A549 (cell line): ENCODE measurements around the gene STRN4. TPM values are rescaled to one million over a fixed set of nuclear protein-coding genes. Genes with fewer than 3 reads are reported as not detected.

Source experiments
- ATAC-seq, 2 experiments: fragments of 200-7000 bp in 1 of 2; fragments of >200 bp in 1 of 2; cut with Nextera tagmentation in 1 of 2; cut with Tn5 transposase in 1 of 2; 3 replicates each; pipeline versions ENCODE4 v1.8.0 to v1.9.1; 2018 to 2020; ENCODE audit warnings: mild to moderate bottlenecking in 1 of 2, moderate library complexity in 1 of 2
- CTCF ChIA-PET: fragments of 300-600 bp; sonication (Branson Sonifier 250); formaldehyde crosslinking; extraction: SDS; loops from one replicate; lab custom pipeline; 2021; ENCODE audit warnings: antibody characterized with exemption, inconsistent platforms; lab: Yijun Ruan, JAX
- POLR2A ChIA-PET: fragments of 350-600 bp; formaldehyde crosslinking; extraction: SDS; loops from one replicate; lab custom pipeline; 2021; ENCODE audit warnings: antibody characterized with exemption, inconsistent platforms; lab: Yijun Ruan, JAX
- DNase-seq, 2 experiments: peaks; one replicate each; pipeline versions ENCODE4 v3.0.0 to v3.0.0-alpha.2; 2011 to 2016; ENCODE audit warnings: low read depth in 1 of 2, low spot score in 1 of 2
- FAIRE-seq: peaks from 2 replicates; lab custom pipeline; 2011; peaks lifted over from hg19 to GRCh38; lab: Jason Lieb, UNC
- H3K27ac ChIP-seq, 2 experiments: fragments of >200 bp; sonication (Bioruptor Twin); formaldehyde crosslinking; 3 replicates each; pipeline ENCODE4 v1.5.1; 2016 to 2017
- H3K4me1 ChIP-seq: fragments of >200 bp; sonication (Bioruptor Twin); formaldehyde crosslinking; 3 replicates; pipeline ENCODE4 v1.6.1; 2016
- H3K4me2 ChIP-seq: fragments of >200 bp; sonication (Bioruptor Twin); formaldehyde crosslinking; 3 replicates; pipeline ENCODE4 v1.6.1; 2016
- H3K4me3 ChIP-seq: fragments of >200 bp; sonication (Bioruptor Twin); formaldehyde crosslinking; 3 replicates; pipeline ENCODE4 v1.5.1; 2016
- H3K9me3 ChIP-seq: fragments of >200 bp; sonication (Bioruptor Twin); formaldehyde crosslinking; 3 replicates; pipeline ENCODE4 v1.6.1; 2016
- BHLHE40 ChIP-seq: IDR thresholded peaks from 2 replicates; pipeline ENCODE4 v1.6.1; 2012; ENCODE audit warnings: low read depth, low read length, inconsistent platforms
- EP300 ChIP-seq, 2 experiments: fragments of >200 bp; sonication (Bioruptor Twin); formaldehyde crosslinking; IDR thresholded peaks; 2 replicates in 1 of 2; 3 replicates in 1 of 2; pipeline ENCODE4 v1.6.1; 2016 to 2017
- ESRRA ChIP-seq: fragments of 150-350 bp; IDR thresholded peaks from 2 replicates; pipeline ENCODE4 v1.6.1; 2014; ENCODE audit warnings: mild to moderate bottlenecking, low read length, borderline replicate concordance
- GATA3 ChIP-seq: IDR thresholded peaks from 2 replicates; pipeline ENCODE4 v1.6.1; 2012; ENCODE audit warnings: borderline replicate concordance
- HOXB13 ChIP-seq: fragments of 250-450 bp; sonication (Bioruptor Pico); IDR thresholded peaks from 2 replicates; pipeline ENCODE4 v1.5.0; 2020; ENCODE audit warnings: low read depth, mild to moderate bottlenecking, moderate library complexity
- KDM1A ChIP-seq: fragments of 200-600 bp; sonication (generic); IDR thresholded peaks from 2 replicates; pipeline ENCODE4 v1.6.1; 2016; ENCODE audit warnings: low read depth, mild to moderate bottlenecking
- MAZ ChIP-seq: fragments of 150-350 bp; IDR thresholded peaks from 2 replicates; pipeline ENCODE4 v1.6.1; 2014; ENCODE audit warnings: antibody characterized with exemption, low read depth, low read length, borderline replicate concordance
- NPAS2 ChIP-seq: fragments of 250-450 bp; sonication (Bioruptor Pico); IDR thresholded peaks from 2 replicates; pipeline ENCODE4 v1.8.0; 2022; ENCODE audit warnings: mild to moderate bottlenecking, moderate library complexity, borderline replicate concordance
- POLR2A ChIP-seq: IDR thresholded peaks from 2 replicates; pipeline ENCODE4 v1.6.1; 2012; ENCODE audit warnings: mild to moderate bottlenecking, low read length
- RARB ChIP-seq: fragments of 250-450 bp; sonication (Bioruptor Pico); IDR thresholded peaks from 2 replicates; pipeline ENCODE4 v1.8.0; 2021; ENCODE audit warnings: mild to moderate bottlenecking, moderate library complexity
- RFX5 ChIP-seq: fragments of 450-650 bp; IDR thresholded peaks from 2 replicates; pipeline ENCODE4 v1.7.1; 2014; ENCODE audit warnings: antibody characterized with exemption, mild to moderate bottlenecking, moderate library complexity
- RNF2 ChIP-seq: fragments of 200-600 bp; sonication (generic); IDR thresholded peaks from 2 replicates; pipeline ENCODE4 v1.6.1; 2016; ENCODE audit warnings: low read depth, mild to moderate bottlenecking, antibody characterized with exemption, moderate library complexity, borderline replicate concordance
- ZFP36 ChIP-seq: fragments of 450-650 bp; IDR thresholded peaks from 2 replicates; pipeline ENCODE4 v1.6.1; 2014; ENCODE audit warnings: borderline replicate concordance; ENCODE audit not compliant: partially characterized antibody
- WGBS: methylation state at CpG from one replicate; pipeline ENCODE4 v1.1.6; 2017; ENCODE audit errors: missing lambda C conversion rate; 5-methylcytosine and 5-hydroxymethylcytosine counted together
- polyA plus RNA-seq, 4 experiments: library from polyadenylated mRNA; depleted of rRNA in 3 of 4; stranded (reverse); fragments of >200 nt; fragmentation: RNase III in 1 of 4; extraction: RNeasy Plus Mini Kit Qiagen cat#74134 plus additional on column Dnase treatment in 1 of 4; gene quantifications; 2 replicates in 3 of 4; 3 replicates in 1 of 4; pipeline ENCODE4 v1.2.3, GENCODE V29; 2011 to 2017
- TF ChIP-seq, protein P1 (sequence below): fragments of 200-600 bp; sonication (generic); IDR thresholded peaks from 2 replicates; pipeline ENCODE4 v1.6.1; 2016; ENCODE audit warnings: antibody characterized with exemption, mild to moderate bottlenecking, moderate library complexity
- TF ChIP-seq, protein P2 (sequence below): fragments of 250-450 bp; sonication (Bioruptor Pico); IDR thresholded peaks from 2 replicates; pipeline ENCODE4 v1.5.0; 2021; ENCODE audit warnings: mild to moderate bottlenecking, moderate library complexity, borderline replicate concordance
- TF ChIP-seq, protein P3 (sequence below): fragments of 250-450 bp; sonication (Bioruptor Pico); IDR thresholded peaks from 2 replicates; pipeline ENCODE4 v1.5.0; 2020; ENCODE audit warnings: low read depth, mild to moderate bottlenecking, moderate library complexity
- TF ChIP-seq, protein P4 (sequence below): fragments of >200 bp; sonication (Bioruptor Twin); formaldehyde crosslinking; IDR thresholded peaks from 3 replicates; pipeline ENCODE4 v1.6.1; 2016

STRN4 gene
- polyA plus RNA-seq, 2 of the 4 experiments (the other 2 are of a cell fraction): 62.8 to 70.0 TPM

DNA sequence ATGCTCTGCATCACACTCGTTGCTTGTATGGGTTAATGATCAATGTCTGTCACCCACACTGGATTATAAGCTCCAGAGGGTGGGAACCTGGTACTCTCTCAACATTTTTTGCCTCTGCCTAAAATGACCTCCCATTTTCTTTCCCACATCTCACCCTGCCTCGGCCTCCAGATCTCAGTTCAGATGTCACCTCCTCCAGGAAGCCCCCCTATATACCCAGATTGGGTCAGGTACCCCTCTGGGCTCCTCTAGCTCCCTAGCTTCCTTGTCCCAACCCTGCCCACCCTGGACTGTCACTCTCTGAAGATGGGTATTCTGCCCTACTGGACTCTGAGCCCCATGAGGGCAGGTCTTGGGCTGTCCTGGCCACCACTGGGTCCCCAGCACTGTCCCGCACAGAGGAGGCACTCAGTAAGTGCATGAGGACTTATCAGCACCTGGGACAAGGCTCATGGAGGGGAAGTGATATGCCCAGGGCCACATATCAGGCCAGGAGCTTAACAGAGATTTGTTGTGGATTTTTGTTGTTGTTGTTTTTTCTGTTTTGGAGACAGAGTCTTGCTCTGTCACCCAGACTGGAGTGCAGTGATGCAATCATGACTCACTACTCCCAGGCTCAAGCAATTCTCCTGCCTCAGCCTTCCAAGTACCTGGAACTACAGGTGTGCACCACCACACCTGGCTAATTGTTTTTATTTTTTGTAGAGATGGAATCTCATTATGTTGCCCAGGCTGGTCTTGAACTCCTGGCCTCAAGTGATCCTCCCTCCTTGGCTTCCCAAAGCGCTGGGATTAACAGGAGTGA lies 53.1 kb downstream of the STRN4 start (continued):
- TF ChIP-seq ZFP36: peak; percentile 58
- TF ChIP-seq POLR2A: no peak

DNA sequence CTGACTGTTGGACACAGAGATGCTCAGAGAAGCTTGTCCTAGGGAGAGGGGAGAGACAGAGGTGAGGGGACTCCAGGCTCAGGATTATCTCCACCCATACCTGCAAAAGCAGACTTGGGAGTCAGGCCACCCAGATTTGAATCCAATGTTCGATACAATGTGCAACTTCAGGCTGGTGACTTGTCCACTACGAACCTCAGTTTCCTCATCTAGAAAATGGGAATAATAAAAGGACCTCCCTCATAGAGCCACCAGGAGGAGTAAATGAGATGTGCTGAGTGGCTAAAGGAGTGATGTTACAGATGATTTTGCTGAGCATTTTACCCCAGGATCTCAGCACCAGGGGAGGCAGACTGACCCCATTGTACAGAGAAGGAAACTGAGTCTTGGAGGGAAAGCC lies 54.3 kb downstream of the STRN4 start:
- no peak for DNase-seq
- TF ChIP-seq RARB (CRISPR knock-in tag) (no peak), HOXB13 (no peak), KDM1A (peak; percentile 66; the same call in 1 of the 2 replicates)
- Histone ChIP-seq H3K4me3 (no peak overlapping the region), H3K4me1 (no peaks in the 10 kb centered on the region; the same call in 2 of the 3 replicates), H3K4me2 (no peak overlapping the region), H3K27ac (no peak overlapping the region), H3K9me3 (no peaks in the 10 kb centered on the region)
- ATAC-seq: no peak
- 96% methylated on average over 2 of the region's 2 CpGs for WGBS
- ChIA-PET POLR2A (no interaction called here), CTCF (interaction anchor here (0.6 to 7.3 kb wide), 5 partner anchors 11 to 432 kb away, joined by 3 to 73 read pairs (median 9); partner anchors contain the start of gene DACT3)
- FAIRE-seq: no peak

DNA sequence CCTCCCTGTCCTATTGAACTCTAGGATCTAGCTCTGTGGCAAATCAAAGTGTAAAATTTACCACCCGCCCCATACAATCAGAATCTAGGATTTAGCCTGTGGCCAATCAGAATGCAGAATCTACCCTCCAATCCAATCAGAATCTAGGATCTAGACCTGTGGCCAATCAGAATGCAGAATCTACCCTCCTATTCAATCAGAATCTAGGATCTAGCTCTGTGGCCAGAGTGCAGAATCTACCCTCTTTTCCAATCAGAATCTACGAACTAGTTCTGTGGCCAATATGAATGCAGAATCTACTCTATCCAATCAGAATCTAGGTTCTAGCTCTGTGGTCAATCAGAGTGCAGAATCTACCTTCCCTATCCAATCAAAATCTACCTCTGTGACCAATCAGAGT lies 55.1 kb downstream of the STRN4 start:
- CTCF ChIA-PET: interaction anchor here (0.9 to 7.3 kb wide), 8 partner anchors 12 to 74 kb away, joined by 3 to 73 read pairs (median 4); partner anchors contain the start of gene DACT3
- ATAC-seq (no peak; a peak in 2 of 6 replicates), DNase-seq (peak in 1 of 2 experiments; percentile 47), FAIRE-seq (no peak)
- Histone ChIP-seq H3K4me3 (no peak overlapping the region), H3K9me3 (no peaks in the 10 kb centered on the region), H3K27ac (no peak overlapping the region), H3K4me1 (no peaks in the 10 kb centered on the region), H3K4me2 (no peak overlapping the region)
- 48% methylated on average over 2 of the region's 2 CpGs for WGBS
- POLR2A ChIA-PET: no interaction called here
- TF ChIP-seq RNF2: no peak
- TF ChIP-seq NPAS2 (CRISPR knock-in tag): no peak
- TF ChIP-seq GATA3: no peak
- TF ChIP-seq BHLHE40: no peak
- no peak for TF ChIP-seq ESRRA
- TF ChIP-seq, protein P1, sequence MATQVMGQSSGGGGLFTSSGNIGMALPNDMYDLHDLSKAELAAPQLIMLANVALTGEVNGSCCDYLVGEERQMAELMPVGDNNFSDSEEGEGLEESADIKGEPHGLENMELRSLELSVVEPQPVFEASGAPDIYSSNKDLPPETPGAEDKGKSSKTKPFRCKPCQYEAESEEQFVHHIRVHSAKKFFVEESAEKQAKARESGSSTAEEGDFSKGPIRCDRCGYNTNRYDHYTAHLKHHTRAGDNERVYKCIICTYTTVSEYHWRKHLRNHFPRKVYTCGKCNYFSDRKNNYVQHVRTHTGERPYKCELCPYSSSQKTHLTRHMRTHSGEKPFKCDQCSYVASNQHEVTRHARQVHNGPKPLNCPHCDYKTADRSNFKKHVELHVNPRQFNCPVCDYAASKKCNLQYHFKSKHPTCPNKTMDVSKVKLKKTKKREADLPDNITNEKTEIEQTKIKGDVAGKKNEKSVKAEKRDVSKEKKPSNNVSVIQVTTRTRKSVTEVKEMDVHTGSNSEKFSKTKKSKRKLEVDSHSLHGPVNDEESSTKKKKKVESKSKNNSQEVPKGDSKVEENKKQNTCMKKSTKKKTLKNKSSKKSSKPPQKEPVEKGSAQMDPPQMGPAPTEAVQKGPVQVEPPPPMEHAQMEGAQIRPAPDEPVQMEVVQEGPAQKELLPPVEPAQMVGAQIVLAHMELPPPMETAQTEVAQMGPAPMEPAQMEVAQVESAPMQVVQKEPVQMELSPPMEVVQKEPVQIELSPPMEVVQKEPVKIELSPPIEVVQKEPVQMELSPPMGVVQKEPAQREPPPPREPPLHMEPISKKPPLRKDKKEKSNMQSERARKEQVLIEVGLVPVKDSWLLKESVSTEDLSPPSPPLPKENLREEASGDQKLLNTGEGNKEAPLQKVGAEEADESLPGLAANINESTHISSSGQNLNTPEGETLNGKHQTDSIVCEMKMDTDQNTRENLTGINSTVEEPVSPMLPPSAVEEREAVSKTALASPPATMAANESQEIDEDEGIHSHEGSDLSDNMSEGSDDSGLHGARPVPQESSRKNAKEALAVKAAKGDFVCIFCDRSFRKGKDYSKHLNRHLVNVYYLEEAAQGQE: no peak
- TF ChIP-seq, protein P2, sequence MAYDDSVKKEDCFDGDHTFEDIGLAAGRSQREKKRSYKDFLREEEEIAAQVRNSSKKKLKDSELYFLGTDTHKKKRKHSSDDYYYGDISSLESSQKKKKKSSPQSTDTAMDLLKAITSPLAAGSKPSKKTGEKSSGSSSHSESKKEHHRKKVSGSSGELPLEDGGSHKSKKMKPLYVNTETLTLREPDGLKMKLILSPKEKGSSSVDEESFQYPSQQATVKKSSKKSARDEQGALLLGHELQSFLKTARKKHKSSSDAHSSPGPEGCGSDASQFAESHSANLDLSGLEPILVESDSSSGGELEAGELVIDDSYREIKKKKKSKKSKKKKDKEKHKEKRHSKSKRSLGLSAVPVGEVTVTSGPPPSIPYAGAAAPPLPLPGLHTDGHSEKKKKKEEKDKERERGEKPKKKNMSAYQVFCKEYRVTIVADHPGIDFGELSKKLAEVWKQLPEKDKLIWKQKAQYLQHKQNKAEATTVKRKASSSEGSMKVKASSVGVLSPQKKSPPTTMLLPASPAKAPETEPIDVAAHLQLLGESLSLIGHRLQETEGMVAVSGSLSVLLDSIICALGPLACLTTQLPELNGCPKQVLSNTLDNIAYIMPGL (CRISPR knock-in tag): no peak
- TF ChIP-seq, protein P3, sequence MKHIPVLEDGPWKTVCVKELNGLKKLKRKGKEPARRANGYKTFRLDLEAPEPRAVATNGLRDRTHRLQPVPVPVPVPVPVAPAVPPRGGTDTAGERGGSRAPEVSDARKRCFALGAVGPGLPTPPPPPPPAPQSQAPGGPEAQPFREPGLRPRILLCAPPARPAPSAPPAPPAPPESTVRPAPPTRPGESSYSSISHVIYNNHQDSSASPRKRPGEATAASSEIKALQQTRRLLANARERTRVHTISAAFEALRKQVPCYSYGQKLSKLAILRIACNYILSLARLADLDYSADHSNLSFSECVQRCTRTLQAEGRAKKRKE: no peak
- TF ChIP-seq, protein P4, sequence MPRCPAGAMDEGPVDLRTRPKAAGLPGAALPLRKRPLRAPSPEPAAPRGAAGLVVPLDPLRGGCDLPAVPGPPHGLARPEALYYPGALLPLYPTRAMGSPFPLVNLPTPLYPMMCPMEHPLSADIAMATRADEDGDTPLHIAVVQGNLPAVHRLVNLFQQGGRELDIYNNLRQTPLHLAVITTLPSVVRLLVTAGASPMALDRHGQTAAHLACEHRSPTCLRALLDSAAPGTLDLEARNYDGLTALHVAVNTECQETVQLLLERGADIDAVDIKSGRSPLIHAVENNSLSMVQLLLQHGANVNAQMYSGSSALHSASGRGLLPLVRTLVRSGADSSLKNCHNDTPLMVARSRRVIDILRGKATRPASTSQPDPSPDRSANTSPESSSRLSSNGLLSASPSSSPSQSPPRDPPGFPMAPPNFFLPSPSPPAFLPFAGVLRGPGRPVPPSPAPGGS: no peak
- TF ChIP-seq RFX5: no peak
- no peak for TF ChIP-seq MAZ
- TF ChIP-seq EP300 (IDR thresholded peaks at IDR 0.05): no peak
